GM12801 (cell line): ENCODE results near the gene SLC39A9.

Experiments
- TF ChIP-seq, protein P1 (sequence below): IDR thresholded peaks from one replicate; pipeline ENCODE4 v1.5.1; 2011; ENCODE audit warnings: control low read depth; ENCODE audit not compliant: insufficient read length; ENCODE audit errors: extremely low read depth

SLC39A9 gene

GRCh38 chr14:69471436-69471835 is 72.9 kb downstream of the SLC39A9 start:
- TF ChIP-seq, protein P1, sequence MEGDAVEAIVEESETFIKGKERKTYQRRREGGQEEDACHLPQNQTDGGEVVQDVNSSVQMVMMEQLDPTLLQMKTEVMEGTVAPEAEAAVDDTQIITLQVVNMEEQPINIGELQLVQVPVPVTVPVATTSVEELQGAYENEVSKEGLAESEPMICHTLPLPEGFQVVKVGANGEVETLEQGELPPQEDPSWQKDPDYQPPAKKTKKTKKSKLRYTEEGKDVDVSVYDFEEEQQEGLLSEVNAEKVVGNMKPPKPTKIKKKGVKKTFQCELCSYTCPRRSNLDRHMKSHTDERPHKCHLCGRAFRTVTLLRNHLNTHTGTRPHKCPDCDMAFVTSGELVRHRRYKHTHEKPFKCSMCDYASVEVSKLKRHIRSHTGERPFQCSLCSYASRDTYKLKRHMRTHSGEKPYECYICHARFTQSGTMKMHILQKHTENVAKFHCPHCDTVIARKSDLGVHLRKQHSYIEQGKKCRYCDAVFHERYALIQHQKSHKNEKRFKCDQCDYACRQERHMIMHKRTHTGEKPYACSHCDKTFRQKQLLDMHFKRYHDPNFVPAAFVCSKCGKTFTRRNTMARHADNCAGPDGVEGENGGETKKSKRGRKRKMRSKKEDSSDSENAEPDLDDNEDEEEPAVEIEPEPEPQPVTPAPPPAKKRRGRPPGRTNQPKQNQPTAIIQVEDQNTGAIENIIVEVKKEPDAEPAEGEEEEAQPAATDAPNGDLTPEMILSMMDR, result no peak

DNA sequence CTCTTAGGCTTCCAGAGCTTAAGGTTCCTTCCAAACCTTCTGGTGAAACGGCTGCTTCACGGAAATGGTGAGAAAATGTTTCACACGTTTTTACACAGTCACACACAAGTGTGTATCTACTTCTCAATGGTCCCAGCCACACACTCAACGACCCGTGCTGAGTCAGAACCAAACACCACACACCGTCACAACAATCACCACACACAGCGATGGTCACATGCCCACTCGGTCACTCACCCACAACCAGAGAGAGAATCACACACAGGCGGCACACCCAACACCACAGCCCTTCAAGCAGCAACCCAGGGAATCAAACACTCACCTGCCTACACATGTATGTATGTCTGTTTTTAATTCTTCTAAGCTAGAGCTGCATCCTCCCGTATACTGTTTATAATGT is 73.4 kb downstream of the SLC39A9 start:
- TF ChIP-seq, protein P1, result no peak

GRCh38 chr14:69473260-69473659 is 74.8 kb downstream of the SLC39A9 start:
- TF ChIP-seq, protein P1, result no peak

- TF ChIP-seq, protein P1, result no peak
Measured at GRCh38 chr14:69473946-69474345, 75.5 kb downstream of the SLC39A9 start.

GRCh38 chr14:69475194-69475818 is 76.8 kb downstream of the SLC39A9 start:
- TF ChIP-seq, protein P1, result no peak

DNA sequence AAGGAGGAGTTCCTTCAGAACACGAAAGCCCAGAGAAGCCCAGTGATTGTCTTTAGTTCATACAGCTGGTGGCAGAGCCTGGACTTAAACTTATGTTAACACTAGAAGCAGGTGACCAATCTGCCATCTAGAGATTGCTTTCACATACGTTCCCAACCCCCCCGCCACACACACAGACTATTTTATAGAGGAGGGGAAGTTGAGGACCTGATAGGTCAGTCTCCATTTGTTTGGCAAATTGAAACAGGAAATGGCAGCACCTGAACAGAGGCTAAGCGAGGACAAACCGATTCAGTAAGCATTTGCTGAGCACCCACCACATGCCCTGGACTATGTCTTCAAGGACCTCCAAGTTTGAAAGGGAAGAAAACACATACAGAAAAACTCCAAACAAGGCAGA is 81.2 kb downstream of the SLC39A9 start:
- TF ChIP-seq, protein P1, result no peak

DNA sequence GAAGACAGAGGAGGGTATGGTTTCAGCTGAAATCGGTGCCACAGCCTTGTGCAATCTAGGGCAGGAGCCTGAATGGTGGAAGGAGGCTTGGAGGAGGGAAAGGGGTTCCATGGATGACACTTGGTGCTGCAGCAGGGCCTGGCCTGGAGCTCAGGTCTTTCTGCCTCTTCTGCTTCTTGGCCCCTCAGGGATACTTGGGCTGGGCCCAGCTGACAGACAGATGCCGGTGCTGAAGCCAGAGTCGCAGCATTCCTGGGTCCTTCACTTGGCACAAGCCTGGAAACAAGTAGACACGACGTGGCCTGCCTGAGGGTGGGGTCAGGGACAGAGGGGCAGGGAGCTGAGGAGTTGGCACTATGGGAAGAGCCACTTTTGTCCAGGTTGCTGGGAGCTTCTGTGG is 81.6 kb downstream of the SLC39A9 start:
- TF ChIP-seq, protein P1, result no peak
